ENCODE data around the gene MEIKIN.
"Not testable (repeated sequence)": the region's sequence is repeated elsewhere in the genome, so short reads cannot be mapped to it uniquely, and the experiment has no call there.

The MEIKIN gene

DNA sequence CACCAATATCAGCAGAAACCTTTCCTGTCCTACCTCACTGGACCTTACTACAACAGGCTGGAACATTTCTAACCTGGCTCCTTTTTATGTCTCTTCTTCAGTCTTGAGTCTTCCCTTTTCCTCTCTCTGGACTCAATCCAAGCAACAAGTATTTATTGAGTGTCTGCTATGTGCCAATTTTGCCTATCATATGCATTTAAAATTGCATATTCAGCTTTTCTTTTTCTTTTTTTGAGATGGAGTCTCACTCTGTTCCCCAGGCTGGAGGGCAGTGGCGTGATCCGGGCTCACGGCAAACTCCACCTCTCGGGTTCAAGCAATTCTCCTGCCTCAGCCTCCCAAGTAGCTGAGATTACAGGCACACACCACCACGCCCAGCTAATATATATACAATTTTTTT is 65.8 kb downstream of the MEIKIN start:
- DNase-seq (ENCODE audit: low read depth): no peak
- TF ChIP-seq, protein P1, sequence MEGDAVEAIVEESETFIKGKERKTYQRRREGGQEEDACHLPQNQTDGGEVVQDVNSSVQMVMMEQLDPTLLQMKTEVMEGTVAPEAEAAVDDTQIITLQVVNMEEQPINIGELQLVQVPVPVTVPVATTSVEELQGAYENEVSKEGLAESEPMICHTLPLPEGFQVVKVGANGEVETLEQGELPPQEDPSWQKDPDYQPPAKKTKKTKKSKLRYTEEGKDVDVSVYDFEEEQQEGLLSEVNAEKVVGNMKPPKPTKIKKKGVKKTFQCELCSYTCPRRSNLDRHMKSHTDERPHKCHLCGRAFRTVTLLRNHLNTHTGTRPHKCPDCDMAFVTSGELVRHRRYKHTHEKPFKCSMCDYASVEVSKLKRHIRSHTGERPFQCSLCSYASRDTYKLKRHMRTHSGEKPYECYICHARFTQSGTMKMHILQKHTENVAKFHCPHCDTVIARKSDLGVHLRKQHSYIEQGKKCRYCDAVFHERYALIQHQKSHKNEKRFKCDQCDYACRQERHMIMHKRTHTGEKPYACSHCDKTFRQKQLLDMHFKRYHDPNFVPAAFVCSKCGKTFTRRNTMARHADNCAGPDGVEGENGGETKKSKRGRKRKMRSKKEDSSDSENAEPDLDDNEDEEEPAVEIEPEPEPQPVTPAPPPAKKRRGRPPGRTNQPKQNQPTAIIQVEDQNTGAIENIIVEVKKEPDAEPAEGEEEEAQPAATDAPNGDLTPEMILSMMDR (IDR thresholded peaks at IDR 0.05; ENCODE audit: control insufficient read depth, extremely low read depth, insufficient read depth): no peak

DNA sequence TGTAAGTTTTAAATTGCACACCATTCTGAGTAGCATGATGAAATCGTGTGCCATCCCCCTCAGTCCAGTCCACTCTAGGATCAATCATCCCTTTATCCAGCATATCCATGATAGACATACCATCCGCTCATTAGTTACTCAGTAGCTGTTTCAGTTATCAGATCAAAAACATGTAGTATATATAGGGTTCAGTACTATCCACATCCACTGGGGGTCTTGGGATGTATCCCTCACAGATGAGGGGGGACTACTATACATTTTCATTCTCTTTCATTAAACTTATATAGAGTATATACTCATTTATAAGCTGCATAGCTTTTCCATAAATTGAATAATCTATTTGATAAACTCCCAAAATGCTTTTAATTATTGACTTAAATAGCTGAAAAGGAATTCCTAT is 67.6 kb downstream of the MEIKIN start:
- DNase-seq (ENCODE audit: low read depth): no peak
- TF ChIP-seq, protein P1 (IDR thresholded peaks at IDR 0.05; ENCODE audit: control insufficient read depth, extremely low read depth, insufficient read depth): no peak
- no peak overlapping the region for H3K4me3 ChIP-seq (ENCODE audit: low read depth, low read length)

More for the DNA sequence above, 65.8 kb downstream of the MEIKIN start:
- no peak overlapping the region for H3K4me3 ChIP-seq (ENCODE audit: low read depth, low read length)

DNA sequence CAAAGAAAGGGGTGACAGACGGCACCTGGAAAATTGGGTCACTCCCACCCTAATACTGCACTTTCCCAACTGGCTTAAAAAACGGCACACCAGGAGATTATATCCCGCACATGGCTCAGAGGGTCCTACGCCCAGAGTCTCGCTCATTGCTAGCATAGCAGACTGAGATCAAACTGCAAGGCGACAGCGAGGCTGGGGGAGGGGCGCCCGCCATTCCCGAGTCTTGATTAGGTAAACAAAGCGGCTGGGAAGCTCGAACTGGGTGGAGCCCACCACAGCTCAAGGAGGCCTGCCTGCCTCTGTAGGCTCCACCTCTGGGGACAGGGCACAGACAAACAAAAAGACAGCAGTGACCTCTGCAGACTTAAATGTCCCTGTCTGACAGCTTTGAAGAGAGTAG is 74.2 kb downstream of the MEIKIN start:
- DNase-seq (ENCODE audit: low read depth); H3K4me3 ChIP-seq (ENCODE audit: low read depth, low read length): not testable (repeated sequence)

DNA sequence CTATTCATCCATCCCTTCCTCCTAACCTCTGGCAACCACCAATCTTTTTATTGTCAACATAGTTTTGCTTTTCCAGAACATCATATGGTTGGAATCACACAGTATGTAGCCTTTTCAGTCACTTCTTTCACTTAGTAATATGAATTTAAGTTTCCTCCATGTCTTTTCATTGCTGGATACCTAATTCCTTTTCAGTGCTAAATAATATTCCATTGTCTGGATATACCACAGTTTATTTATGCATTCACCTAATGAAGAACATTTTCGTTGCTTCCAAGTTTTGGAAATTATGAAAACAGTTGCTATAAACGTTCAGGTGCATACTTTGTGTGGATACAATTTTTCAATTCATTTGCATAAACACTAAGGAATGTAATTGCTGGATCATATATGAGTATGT is 77.9 kb downstream of the MEIKIN start:
- H3K4me3 ChIP-seq (ENCODE audit: low read depth, low read length): no peak overlapping the region
- DNase-seq (ENCODE audit: low read depth): no peak
- TF ChIP-seq, protein P1 (IDR thresholded peaks at IDR 0.05; ENCODE audit: control insufficient read depth, extremely low read depth, insufficient read depth): no peak

DNA sequence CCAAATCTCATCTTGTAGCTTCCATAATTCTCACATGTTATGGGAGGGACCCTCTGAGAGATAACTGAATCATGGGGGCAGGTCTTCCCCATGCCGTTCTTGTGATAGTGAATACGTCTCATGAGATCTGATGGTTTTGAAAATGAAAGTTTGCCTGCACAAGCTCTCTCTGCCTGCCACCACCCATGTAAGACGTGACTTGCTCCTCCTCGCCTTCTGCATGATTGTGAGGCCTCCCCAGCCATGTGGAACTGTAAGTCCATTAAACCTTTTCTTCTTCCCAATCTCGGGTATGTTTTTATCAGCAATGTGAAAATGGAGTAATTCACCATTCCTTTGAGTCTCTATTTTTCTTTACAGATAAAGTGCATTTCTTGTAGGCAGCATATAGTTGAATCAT is 81.8 kb downstream of the MEIKIN start:
- no peak for DNase-seq (ENCODE audit: low read depth)
- H3K4me3 ChIP-seq (ENCODE audit: low read depth, low read length): no peak overlapping the region
- TF ChIP-seq, protein P1 (IDR thresholded peaks at IDR 0.05; ENCODE audit: control insufficient read depth, extremely low read depth, insufficient read depth): no peak

DNA sequence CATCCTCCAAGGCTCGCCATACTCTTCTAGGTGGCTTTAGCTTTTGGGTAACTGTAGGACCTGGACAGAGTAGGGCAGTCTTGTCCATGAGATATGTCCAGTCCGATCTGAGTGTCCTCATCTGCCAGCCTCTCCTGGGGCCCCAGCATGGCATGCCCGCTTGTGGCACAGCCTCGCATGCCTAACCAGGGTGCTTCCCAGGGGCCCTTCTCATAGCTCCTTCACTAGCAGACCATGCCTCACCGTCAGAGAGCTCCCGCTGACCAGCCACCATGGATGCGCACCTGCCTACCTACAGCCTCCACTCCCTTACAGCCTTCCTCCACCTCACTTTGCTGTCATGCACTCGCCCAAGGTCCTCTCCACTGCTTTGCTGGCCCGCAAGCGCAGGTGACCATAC is 88.1 kb downstream of the MEIKIN start:
- DNase-seq (ENCODE audit: low read depth): no peak
- TF ChIP-seq, protein P1 (IDR thresholded peaks at IDR 0.05; ENCODE audit: control insufficient read depth, extremely low read depth, insufficient read depth): no peak
- H3K4me3 ChIP-seq (ENCODE audit: low read depth, low read length): no peak overlapping the region

DNA sequence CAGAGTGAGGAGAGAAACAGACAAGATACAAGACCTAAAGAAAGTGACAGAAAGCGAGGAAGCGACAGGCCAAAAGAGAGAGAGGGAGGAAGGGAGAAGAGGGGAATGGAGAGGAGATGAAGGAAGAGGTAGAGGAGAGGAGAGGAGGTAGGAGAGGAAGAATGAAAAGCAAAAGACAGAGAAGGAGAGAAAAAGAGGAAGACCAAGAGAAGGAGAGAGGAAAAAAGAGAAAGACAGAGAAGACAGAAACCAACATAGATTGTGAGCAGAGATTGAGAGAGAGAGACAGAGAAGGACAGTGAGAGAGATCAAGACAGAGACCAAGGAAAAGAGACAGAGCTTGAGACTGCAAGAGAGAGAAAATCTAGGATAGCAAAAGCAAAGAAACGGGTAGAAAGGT is 90.0 kb downstream of the MEIKIN start:
- no peak overlapping the region for H3K4me3 ChIP-seq (ENCODE audit: low read depth, low read length)
- TF ChIP-seq, protein P1 (IDR thresholded peaks at IDR 0.05; ENCODE audit: control insufficient read depth, extremely low read depth, insufficient read depth): no peak
- DNase-seq (ENCODE audit: low read depth): no peak
